NCI-H2227 (cell line): ENCODE data around the gene ITGB7.
"Not testable (repeated sequence)": the region's sequence is repeated elsewhere in the genome, so short reads cannot be mapped to it uniquely, and the experiment has no call there.

Experiments used
- DNase-seq: peaks from one replicate; lab custom pipeline; 2025; ENCODE audit not compliant: unreplicated experiment; lab: John Stamatoyannopoulos, UW

ITGB7 gene

GRCh38 chr12:53179687-53180219 is 27.3 kb downstream of the ITGB7 start:
- no peak for DNase-seq

- DNase-seq, result not testable (repeated sequence)
Observed at GRCh38 chr12:53178803-53179202, 28.2 kb downstream of the ITGB7 start.

- not testable (repeated sequence) for DNase-seq
Observed at GRCh38 chr12:53177447-53177846, 29.6 kb downstream of the ITGB7 start.

- no peak for DNase-seq
Observed at GRCh38 chr12:53176750-53177149, 30.3 kb downstream of the ITGB7 start.

GRCh38 chr12:53174881-53175491 is 32.1 kb downstream of the ITGB7 start:
- peak; percentile 26 for DNase-seq

GRCh38 chr12:53173085-53173715 is 33.9 kb downstream of the ITGB7 start:
- DNase-seq, result no peak

- DNase-seq, result no peak
Observed at GRCh38 chr12:53172352-53172751, 34.7 kb downstream of the ITGB7 start.

- DNase-seq, result no peak
Observed at GRCh38 chr12:53171725-53172329, 35.2 kb downstream of the ITGB7 start.

GRCh38 chr12:53170876-53171724 is 36.0 kb downstream of the ITGB7 start:
- no peak for DNase-seq

- DNase-seq, result no peak
Observed at GRCh38 chr12:53170215-53170614, 36.8 kb downstream of the ITGB7 start.

GRCh38 chr12:53169644-53170043 is 37.4 kb downstream of the ITGB7 start:
- DNase-seq, result no peak

GRCh38 chr12:53166837-53167236 is 40.2 kb downstream of the ITGB7 start:
- DNase-seq, result no peak

- DNase-seq, result not testable (repeated sequence)
Observed at GRCh38 chr12:53163008-53163407, 44.0 kb downstream of the ITGB7 start.

GRCh38 chr12:53161119-53161911 is 45.7 kb downstream of the ITGB7 start:
- DNase-seq, result no peak

GRCh38 chr12:53160673-53161072 is 46.4 kb downstream of the ITGB7 start:
- no peak for DNase-seq

GRCh38 chr12:53160000-53160399 is 47.1 kb downstream of the ITGB7 start:
- no peak for DNase-seq

- peak; percentile 63 for DNase-seq
Observed at GRCh38 chr12:53159195-53159839, 47.7 kb downstream of the ITGB7 start.

- DNase-seq, result no peak
Observed at GRCh38 chr12:53152390-53152789, 54.7 kb downstream of the ITGB7 start.

- no peak for DNase-seq
Observed at GRCh38 chr12:53151039-53151438, 56.0 kb downstream of the ITGB7 start.

GRCh38 chr12:53147653-53148052 is 59.4 kb downstream of the ITGB7 start:
- DNase-seq, result no peak
